Measurements from ENCODE around the gene TGFBI. TPM values are rescaled to one million over a fixed set of nuclear protein-coding genes. Genes with fewer than 3 reads are reported as not detected.

Gene TGFBI
- 2.4 and 10.5 TPM in 2 replicates for total RNA-seq

- peak in 1 of 2 donors; percentile 69 for DNase-seq (ENCODE audit: low read depth in 2 of 2)
These were observed at the start of gene TGFBI for GRCh38 chr5:136028782-136029742. TGFBI (plus strand) TSS chr5:136028988; CDS start chr5:136029056, 68 bp downstream.

GRCh38 chr5:135978993-135979392 is 49.8 kb upstream of the TGFBI start:
- DNase-seq (ENCODE audit: low read depth in 2 of 2): no peak

GRCh38 chr5:135979510-135979909 is 49.3 kb upstream of the TGFBI start:
- peak in 1 of 2 donors; percentile 48 for DNase-seq (ENCODE audit: low read depth in 2 of 2)

GRCh38 chr5:135980620-135981019 is 48.2 kb upstream of the TGFBI start:
- no peak for DNase-seq (ENCODE audit: low read depth in 2 of 2)

GRCh38 chr5:135985951-135986350 is 42.8 kb upstream of the TGFBI start:
- no peak for DNase-seq (ENCODE audit: low read depth in 2 of 2)

GRCh38 chr5:135986401-135986800 is 42.4 kb upstream of the TGFBI start:
- DNase-seq (ENCODE audit: low read depth in 2 of 2): no peak

- DNase-seq (ENCODE audit: low read depth in 2 of 2): no peak
These were observed 41.8 kb upstream of the TGFBI start for GRCh38 chr5:135986891-135987401.

- DNase-seq (ENCODE audit: low read depth in 2 of 2): no peak
These were observed 40.2 kb upstream of the TGFBI start for GRCh38 chr5:135988546-135988945.

- DNase-seq (ENCODE audit: low read depth in 2 of 2): no peak
These were observed 39.1 kb upstream of the TGFBI start for GRCh38 chr5:135989686-135990085.

GRCh38 chr5:135990528-135991255 is 38.1 kb upstream of the TGFBI start:
- DNase-seq (ENCODE audit: low read depth in 2 of 2): no peak

- peak; percentile 94 to 98 for DNase-seq (ENCODE audit: low read depth in 2 of 2)
These were observed 37.4 kb upstream of the TGFBI start for GRCh38 chr5:135991429-135991828.

GRCh38 chr5:135993335-135993879 is 35.4 kb upstream of the TGFBI start:
- peak in 1 of 2 donors; percentile 72 for DNase-seq (ENCODE audit: low read depth in 2 of 2)

GRCh38 chr5:135993880-135994636 is 34.7 kb upstream of the TGFBI start:
- peak; percentile 28 to 89 for DNase-seq (ENCODE audit: low read depth in 2 of 2)

GRCh38 chr5:135995976-135996375 is 32.8 kb upstream of the TGFBI start:
- no peak for DNase-seq (ENCODE audit: low read depth in 2 of 2)

GRCh38 chr5:135996611-135997010 is 32.2 kb upstream of the TGFBI start:
- DNase-seq (ENCODE audit: low read depth in 2 of 2): no peak

GRCh38 chr5:135997673-135998335 is 31.0 kb upstream of the TGFBI start:
- no peak for DNase-seq (ENCODE audit: low read depth in 2 of 2)

- no peak for DNase-seq (ENCODE audit: low read depth in 2 of 2)
These were observed 29.9 kb upstream of the TGFBI start for GRCh38 chr5:135998889-135999288.

GRCh38 chr5:135999406-136000139 is 29.2 kb upstream of the TGFBI start:
- DNase-seq (ENCODE audit: low read depth in 2 of 2): peak in 1 of 2 donors; percentile 46

- DNase-seq (ENCODE audit: low read depth in 2 of 2): no peak
These were observed 28.6 kb upstream of the TGFBI start for GRCh38 chr5:136000147-136000546.

- peak in 1 of 2 donors; percentile 29 for DNase-seq (ENCODE audit: low read depth in 2 of 2)
These were observed 27.9 kb upstream of the TGFBI start for GRCh38 chr5:136000932-136001331.
